Rectal smooth muscle tissue (tissue), 1 donor: Measurements from ENCODE around the gene VMAC.
A peak's percentile ranks its signal among the peaks of the same experiment; 100 is the strongest.
"Not testable (repeated sequence)": the region's sequence is repeated elsewhere in the genome, so short reads cannot be mapped to it uniquely, and the experiment has no call there.

Experiments used
- H3K27ac ChIP-seq: one replicate; pipeline ENCODE4 v1.7.0; 2013; ENCODE audit warnings: low read depth, low read length, inconsistent platforms
- H3K27me3 ChIP-seq: one replicate; pipeline ENCODE4 v1.7.0; 2013; ENCODE audit warnings: low read length; ENCODE audit not compliant: control insufficient read depth, insufficient read depth
- H3K36me3 ChIP-seq: one replicate; pipeline ENCODE4 v1.7.0; 2013; ENCODE audit warnings: low read length; ENCODE audit not compliant: control insufficient read depth, insufficient read depth
- H3K4me1 ChIP-seq: one replicate; pipeline ENCODE4 v1.7.0; 2013; ENCODE audit warnings: low read length; ENCODE audit not compliant: control insufficient read depth, insufficient read depth
- H3K4me3 ChIP-seq: one replicate; pipeline ENCODE4 v1.7.0; 2013; ENCODE audit warnings: low read length
- H3K9ac ChIP-seq: one replicate; pipeline ENCODE4 v1.7.0; 2013; ENCODE audit warnings: low read length

VMAC gene

DNA sequence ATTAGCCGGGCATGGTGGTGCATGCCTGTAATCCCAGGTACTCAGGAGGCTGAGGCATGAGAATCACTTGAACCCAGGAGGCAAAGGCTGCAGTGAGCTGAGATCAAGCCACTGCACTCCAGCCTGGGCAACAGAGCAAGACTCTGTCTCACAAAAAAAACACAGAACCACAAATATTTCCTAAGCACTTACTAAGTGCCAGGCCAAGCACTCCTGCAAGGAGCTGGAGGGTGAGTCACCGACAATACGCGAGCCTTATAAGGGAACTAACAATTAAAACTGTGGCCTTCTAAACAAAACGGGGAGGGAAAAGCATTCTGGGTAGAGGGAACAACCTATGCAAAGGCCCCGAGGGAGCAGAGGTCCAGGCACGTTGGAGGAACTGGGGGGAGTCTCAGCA is 30.2 kb upstream of the VMAC start:
- not testable (repeated sequence) for H3K27me3 ChIP-seq, H3K4me3 ChIP-seq, H3K4me1 ChIP-seq, H3K27ac ChIP-seq, H3K36me3 ChIP-seq, H3K9ac ChIP-seq

DNA sequence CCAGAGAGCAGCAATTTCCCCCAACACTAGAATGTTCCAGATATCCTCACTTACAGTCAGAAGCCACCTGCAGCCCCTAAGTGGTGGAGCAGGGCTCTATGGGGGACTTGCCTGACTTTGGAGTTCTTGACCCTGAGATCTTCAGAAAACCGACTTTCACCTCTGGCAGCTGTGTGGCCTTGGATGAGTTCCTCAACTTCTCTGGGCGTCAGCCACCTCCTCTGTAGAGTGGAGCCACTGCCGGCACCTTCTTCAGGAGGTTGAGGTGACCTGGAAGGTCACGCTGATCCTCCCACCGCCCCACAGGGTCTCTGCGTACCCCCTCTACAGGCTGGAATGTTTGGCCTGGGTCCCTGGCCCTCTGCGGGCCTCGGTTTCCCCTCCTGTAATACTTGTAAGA is 27.2 kb upstream of the VMAC start:
- Histone ChIP-seq H3K36me3 (no peaks in the 10 kb centered on the region), H3K9ac (no peak overlapping the region), H3K27me3 (no peaks in the 10 kb centered on the region), H3K4me1 (peaks cover 12% of the 10 kb centered on the region), H3K4me3 (no peak overlapping the region), H3K27ac (no peak overlapping the region)

DNA sequence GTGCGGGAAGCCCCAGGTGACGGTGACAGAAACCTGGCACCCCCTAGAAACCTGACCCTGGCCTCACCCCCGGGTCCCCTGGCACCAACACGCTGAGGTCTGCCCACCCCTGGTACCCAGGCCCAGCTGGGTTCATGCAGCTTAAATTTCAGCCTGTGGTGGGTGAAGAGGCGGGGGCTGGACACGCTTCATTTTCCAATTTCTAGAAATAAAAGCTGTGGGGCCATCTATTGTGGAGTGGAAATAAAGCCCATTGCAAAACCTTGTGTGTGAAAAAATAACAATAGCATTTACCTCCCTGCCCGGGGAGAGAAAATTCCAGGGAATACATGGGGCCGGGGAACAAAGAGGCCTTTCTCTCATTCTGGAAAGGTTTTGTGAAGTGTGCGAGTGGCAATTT is 26.8 kb upstream of the VMAC start:
- Histone ChIP-seq H3K27ac (no peak overlapping the region), H3K27me3 (no peaks in the 10 kb centered on the region)

GRCh38 chr19:5880196-5880595 is 24.5 kb upstream of the VMAC start:
- H3K9ac ChIP-seq, result no peak overlapping the region
- no peaks in the 10 kb centered on the region for H3K36me3 ChIP-seq
- H3K27me3 ChIP-seq, result no peaks in the 10 kb centered on the region
- H3K27ac ChIP-seq, result peak overlapping the region; percentile 72
- no peak overlapping the region for H3K4me3 ChIP-seq
- H3K4me1 ChIP-seq, result peaks cover 12% of the 10 kb centered on the region

More for the DNA sequence above, 26.8 kb upstream of the VMAC start:
- Histone ChIP-seq H3K4me1 (peaks cover 12% of the 10 kb centered on the region), H3K9ac (no peak overlapping the region), H3K36me3 (no peaks in the 10 kb centered on the region), H3K4me3 (no peak overlapping the region)

GRCh38 chr19:5880604-5881078 is 24.0 kb upstream of the VMAC start:
- no peaks in the 10 kb centered on the region for H3K27me3 ChIP-seq
- H3K27ac ChIP-seq, result peak overlapping the region; percentile 72
- no peak overlapping the region for H3K9ac ChIP-seq
- H3K4me3 ChIP-seq, result no peak overlapping the region
- H3K4me1 ChIP-seq, result peaks cover 12% of the 10 kb centered on the region
- H3K36me3 ChIP-seq, result no peaks in the 10 kb centered on the region

DNA sequence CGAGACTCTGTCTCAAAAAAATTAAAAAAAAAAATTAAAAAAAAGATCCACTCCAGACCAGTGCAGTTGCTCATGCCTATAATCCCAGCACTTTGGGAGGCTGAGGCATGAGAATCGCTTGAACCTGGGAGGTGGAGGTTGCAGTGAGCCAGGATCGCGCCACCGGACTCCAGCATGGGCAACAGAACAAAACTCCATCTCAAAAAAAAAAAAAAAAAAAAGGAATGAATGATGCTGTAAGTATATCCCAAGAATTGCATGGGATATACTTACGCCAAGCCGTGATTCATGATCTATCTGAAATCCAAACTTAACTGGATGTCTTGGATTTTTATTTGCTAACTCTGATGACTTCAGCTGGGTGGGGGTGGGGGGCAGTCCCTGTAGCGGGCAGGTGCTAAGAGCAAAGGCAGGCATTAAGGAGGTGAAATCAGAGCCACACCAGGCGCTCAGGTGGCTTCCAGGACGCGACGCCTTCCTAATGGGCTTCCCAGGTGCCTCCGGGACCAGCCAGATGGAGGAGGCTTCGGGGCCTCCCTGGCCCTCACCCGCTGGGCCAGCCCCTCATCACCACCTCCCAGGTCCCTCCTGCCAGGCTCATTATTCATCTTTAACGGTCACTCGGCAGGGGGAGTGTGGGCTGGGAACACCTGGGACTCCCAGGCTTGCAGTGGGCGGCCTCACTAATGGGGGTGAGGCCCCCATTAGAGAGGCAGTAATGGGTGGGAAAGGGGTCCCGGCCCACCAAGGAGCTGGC is 23.0 kb upstream of the VMAC start:
- peak overlapping the region; percentile 40 for H3K27ac ChIP-seq

DNA sequence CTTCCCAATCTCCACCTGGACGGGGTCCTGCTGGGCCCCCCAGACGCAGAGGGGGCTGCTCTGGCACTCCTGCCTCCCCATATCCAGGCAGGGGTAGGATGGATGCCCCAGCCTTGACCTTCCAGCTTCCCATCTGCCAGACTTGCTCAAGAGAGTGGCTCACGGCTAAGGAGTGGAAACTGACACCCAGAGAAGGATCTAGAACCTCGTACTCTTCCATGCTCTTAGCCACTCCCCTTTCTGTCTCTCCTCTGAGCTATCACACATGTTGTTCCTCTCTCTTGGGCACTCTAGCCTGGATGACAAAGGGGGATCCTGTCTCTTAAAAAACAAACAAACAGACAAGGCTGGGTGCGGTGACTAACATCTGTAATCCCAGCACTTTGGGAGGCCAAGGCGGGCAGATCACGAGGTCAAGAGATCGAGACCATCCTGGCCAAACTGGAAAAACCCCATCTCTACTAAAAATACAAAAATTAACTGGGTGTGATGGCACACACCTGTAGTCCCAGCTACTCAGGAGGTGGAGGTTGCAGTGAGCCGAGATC is 22.2 kb upstream of the VMAC start:
- Histone ChIP-seq H3K27ac (peak overlapping the region; percentile 40), H3K4me1 (peaks cover 12% of the 10 kb centered on the region), H3K9ac (no peak overlapping the region), H3K27me3 (no peaks in the 10 kb centered on the region), H3K36me3 (no peaks in the 10 kb centered on the region), H3K4me3 (no peak overlapping the region)

More for the DNA sequence above, 23.0 kb upstream of the VMAC start:
- Histone ChIP-seq H3K27me3 (no peaks in the 10 kb centered on the region), H3K4me3 (no peak overlapping the region), H3K36me3 (no peaks in the 10 kb centered on the region), H3K4me1 (peaks cover 12% of the 10 kb centered on the region), H3K9ac (no peak overlapping the region)

GRCh38 chr19:5883157-5883873 is 21.4 kb upstream of the VMAC start:
- H3K27ac ChIP-seq, result peak overlapping the region; percentile 37
- not testable (repeated sequence) for H3K27me3 ChIP-seq

GRCh38 chr19:5884065-5884811 is 20.4 kb upstream of the VMAC start:
- peaks cover 12% of the 10 kb centered on the region for H3K4me1 ChIP-seq
- not testable (repeated sequence) for H3K27ac ChIP-seq, H3K9ac ChIP-seq, H3K4me3 ChIP-seq, H3K36me3 ChIP-seq, H3K27me3 ChIP-seq

More at GRCh38 chr19:5883157-5883873, 21.4 kb upstream of the VMAC start:
- not testable (repeated sequence) for H3K36me3 ChIP-seq, H3K9ac ChIP-seq, H3K4me3 ChIP-seq
- H3K4me1 ChIP-seq, result peaks cover 12% of the 10 kb centered on the region

DNA sequence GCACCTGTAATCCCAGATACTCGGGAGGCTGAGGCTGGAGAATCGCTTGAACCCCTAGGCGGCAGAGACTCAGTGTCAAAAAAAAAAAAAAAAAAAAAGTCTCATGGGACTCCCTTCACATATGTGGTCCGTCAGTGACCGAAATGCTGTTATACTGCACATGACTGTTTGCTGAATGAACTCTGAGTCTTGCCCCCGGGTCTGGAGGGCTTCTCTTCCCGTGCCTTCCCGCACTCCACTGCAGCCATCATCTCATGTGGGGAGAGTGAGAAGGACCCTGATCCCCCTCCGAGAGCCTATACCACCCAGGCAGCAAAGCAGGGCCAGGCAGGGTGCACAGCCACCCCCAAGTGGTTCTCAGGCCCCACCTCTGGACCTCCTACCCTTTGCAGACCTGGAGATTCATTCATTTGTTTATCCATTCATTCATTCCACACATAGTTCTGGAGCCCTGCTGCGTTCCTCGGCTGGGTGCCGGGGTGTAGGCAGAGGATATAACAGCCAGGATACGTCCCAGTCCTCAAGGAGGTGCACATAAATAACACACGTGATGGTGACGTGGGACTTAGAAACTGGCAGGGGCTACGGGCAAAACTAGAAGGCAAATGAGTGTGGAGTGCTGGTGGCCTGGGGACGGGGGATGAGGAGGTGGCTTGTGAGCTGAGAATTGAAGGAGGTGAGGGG is 15.2 kb upstream of the VMAC start:
- H3K4me3 ChIP-seq, result no peak overlapping the region
- peaks cover 3% of the 10 kb centered on the region for H3K27me3 ChIP-seq
- H3K9ac ChIP-seq, result no peak overlapping the region
- H3K4me1 ChIP-seq, result peaks cover 15% of the 10 kb centered on the region
- H3K36me3 ChIP-seq, result no peaks in the 10 kb centered on the region
- H3K27ac ChIP-seq, result peak overlapping the region; percentile 58

DNA sequence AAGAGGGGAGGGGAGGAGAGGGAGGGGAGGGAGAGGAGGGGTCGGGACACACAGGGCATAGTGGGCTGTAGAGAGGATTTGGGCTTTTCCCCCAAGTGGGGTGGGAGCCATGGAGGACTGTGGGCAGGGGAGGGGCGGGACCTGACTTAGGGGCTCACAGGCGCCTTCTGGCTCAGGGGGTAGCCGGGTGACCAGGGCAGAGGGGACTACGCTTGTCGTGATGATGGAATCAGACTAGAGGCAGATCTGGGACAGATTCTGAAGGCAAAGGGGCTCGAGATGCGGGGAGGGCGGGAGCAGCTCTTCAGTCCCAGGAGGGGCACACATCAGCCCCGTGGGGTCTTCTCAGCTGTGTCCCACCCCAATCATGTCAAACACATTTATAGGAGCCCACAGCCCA is 14.6 kb upstream of the VMAC start:
- Histone ChIP-seq H3K27ac (peak overlapping the region; percentile 58), H3K9ac (no peak overlapping the region), H3K4me1 (peaks cover 15% of the 10 kb centered on the region), H3K4me3 (no peak overlapping the region), H3K27me3 (peaks cover 3% of the 10 kb centered on the region), H3K36me3 (peaks cover 4% of the 10 kb centered on the region)

DNA sequence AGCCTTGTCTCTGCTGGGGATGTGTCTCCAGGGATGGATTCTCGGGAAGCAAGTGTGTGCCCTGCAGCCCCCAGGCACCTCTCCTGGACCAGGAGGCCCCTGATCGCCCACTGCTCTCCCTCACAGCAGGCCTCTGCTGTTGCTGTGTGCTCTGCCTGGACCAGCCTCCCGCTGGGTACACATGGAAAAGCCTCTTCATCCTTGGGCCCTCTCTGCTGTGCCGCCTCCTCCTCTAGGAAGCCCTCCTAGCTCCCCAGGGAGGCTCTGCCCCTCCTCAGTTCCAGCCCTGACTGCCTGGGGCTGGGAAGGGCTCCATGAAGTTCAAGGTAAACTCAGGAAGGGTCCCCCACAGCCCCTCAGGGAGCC is 13.1 kb upstream of the VMAC start:
- Histone ChIP-seq H3K4me3 (no peak overlapping the region), H3K36me3 (peaks cover 11% of the 10 kb centered on the region), H3K4me1 (peaks cover 15% of the 10 kb centered on the region), H3K27ac (no peak overlapping the region), H3K27me3 (peaks cover 3% of the 10 kb centered on the region), H3K9ac (no peak overlapping the region)
